NCI-H226 (cell line): ENCODE results near the gene PPP1R26.

Experiments
- DNase-seq: peaks from one replicate; pipeline ENCODE4 v3.0.0-alpha.2; 2015

The PPP1R26 gene

DNA sequence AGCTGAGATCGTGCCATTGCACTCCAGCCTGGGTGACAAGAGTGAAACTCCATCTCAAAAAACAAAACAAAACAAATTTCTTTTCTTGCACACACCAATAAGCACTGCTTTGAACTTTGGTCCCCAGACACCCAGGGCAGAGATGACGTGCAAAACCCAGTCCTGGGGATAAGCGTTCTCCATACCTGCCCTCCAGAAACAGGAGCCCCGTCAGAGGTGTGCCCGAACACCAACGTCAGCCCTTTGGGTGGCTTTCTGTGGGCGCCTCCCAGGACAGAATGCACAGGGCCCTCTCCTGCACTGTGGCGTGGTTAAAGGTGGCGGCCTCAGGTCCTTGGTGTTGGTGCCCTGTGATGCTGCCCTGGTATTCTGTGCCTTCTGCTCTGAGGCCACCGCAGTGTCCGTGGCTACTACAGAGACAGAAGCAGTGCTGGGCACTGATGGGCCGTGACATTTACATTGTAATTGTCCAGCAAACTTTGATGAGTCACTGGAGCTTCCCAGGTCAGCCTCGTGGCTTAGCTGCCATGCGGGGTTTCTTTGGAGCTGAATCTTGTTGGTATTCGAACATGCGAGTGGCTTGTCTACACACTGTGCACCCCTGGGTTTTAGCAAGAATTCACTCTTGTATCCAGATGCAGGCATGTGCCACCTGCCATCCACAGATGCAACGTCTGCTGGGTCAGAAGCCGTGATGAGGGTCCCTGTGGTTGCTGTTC is 9.8 kb downstream of the PPP1R26 start:
- DNase-seq = no peak

GRCh38 chr9:135490166-135490870 is 10.7 kb downstream of the PPP1R26 start:
- DNase-seq = no peak

GRCh38 chr9:135490980-135491464 is 11.4 kb downstream of the PPP1R26 start:
- DNase-seq = no peak

GRCh38 chr9:135491764-135492163 is 12.2 kb downstream of the PPP1R26 start:
- no peak for DNase-seq

DNA sequence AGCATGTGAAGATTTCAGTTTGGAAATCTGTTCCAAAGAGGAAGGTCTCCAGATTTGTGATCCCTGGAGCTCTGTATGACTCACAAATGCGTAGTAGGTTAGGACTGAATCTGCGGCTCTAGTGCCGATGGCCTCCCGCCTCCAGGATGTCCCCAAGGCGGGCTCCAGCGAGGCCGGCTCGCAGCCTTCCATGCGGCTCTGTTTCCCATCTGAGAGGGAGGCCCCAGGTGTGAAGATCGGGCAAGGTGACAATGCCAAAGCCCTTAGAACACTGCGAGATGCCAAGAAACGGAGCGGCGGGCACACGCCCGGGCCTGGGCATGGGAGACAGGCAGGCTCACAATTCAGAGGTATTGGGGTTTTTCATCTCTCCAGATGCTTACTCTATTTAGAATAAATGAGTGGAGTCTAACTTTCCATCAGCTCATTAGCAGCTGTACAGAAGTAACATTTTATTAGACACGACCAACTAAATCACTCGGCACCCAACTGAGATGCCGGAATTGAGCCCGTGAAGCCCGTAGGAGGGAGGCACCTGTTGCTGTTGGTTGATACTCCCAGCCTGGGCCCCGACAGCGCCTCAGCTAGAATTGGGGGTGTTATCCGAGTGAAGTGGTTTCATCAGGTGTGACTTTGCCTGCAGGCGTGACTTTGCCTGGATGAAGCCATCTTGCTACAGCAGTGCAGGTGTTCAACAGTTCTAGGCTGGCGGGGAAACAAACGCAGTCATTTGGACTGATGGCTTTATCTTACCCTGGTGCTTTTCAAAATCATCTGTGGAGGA is 13.5 kb downstream of the PPP1R26 start:
- no peak for DNase-seq

GRCh38 chr9:135494791-135495559 is 15.4 kb downstream of the PPP1R26 start:
- DNase-seq = no peak

DNA sequence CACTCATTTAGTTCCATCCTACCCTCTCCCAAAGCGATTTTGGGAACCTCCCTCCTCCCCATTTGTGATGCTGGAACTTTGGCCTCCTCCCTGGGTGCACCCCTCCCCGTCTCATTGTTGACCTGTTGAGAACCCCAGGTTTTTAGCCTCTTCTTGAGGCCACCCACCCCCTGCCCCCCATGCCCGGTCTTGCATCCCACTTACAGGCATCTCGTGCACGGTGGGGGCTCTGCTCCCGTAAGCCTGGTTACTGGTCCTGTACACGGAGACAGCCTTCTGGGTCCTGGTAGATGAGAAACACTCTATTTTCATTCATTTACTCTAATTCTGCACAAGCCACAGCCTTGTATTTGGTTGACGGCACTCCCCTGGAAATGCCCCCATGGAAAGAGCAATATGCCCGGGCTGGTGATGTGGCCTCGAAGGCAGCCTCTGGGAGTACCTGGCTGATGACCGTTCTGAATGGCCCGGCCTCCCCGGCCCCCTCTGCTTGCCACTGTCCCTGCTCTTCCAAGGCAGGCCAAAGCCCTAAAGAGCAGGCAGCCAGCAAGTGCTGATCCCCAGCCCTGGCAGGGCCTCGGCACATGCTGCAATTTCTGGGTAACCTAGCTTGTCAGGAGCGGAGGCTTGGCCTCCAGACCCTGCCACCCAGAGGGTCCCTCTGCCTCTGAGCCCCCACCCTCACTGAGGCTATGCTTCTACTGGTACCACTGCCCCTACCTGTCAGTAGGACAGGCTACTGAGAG is 19.0 kb downstream of the PPP1R26 start:
- DNase-seq = no peak

DNA sequence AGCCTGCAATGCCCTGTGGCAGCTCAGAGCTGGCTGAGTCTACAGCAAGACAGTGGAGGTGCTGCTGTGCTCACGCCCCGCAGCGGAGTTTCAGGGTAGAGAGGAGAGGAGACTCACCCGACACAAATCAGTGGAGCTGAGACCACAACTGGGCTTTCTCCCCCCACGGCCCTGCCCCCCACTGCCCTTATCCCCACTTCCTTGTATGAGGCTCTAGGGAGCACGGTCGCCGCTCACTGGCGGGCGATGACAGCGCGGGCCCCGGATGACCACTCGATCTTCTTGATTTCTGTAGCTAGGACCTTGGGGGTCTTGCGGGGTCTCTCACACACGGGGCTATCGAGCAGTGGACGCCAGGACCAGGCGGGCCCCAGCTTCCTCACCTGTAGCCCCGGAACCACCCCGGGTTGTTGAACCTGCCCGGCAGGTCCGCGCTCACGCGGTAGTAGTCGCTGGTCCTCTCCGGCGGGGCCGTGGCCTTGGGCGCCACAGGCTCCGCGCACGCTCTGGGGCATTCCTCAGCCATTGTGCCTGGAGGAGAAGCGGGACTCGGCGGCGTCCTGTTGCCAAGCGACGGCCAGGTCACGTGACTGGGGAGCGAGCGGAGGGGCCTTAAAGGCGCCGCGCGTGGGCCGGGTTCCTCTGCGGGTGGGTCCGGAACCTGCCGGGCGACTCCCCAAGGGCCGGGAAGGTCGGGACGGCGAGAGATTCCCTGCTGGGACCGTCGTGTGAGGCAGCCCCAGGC is 19.9 kb downstream of the PPP1R26 start:
- peak; percentile 82 for DNase-seq

GRCh38 chr9:135500071-135500524 is 20.5 kb downstream of the PPP1R26 start:
- DNase-seq = peak; percentile 22

DNA sequence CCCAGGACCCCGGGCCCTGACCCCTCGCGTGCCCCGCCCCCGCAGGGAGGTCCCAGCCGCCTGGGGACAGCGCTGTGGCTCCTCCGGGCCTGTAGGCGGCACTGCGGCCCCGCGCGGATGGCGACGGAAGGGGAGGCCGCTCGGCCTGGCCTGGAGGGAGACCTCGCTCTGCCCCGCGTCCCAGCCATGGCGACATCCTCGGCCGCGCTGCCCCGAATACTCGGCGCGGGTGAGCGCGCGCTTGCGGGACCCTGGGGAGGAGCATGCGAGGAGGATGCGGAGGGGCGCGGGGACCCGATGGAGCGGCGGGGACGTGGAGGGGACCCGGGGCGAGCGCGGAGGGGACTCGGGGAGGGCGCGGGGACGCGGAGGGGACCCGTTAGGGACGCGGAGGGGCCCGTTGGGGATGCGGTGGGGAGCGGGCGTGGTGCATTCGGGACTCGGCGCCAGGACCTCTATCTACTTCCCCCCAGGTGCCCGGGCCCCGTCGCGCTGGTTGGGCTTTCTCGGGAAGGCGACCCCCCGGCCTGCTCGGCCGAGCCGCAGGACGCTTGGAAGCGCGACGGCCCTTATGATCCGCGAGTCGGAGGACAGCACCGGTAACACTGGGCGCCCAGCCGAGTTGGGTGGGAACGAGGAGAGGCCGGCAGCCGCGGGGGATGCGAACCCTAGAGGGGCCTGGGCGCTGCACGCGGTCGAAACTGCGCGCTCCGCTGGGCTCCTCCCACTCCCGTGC is 21.1 kb downstream of the PPP1R26 start, which contains the start of gene MRPS2:
MRPS2 (plus strand) TSS at position 158 of the 736 bp plus-strand sequence; CDS start at position 187, 29 bp downstream.
- DNase-seq = peak; percentile 75

DNA sequence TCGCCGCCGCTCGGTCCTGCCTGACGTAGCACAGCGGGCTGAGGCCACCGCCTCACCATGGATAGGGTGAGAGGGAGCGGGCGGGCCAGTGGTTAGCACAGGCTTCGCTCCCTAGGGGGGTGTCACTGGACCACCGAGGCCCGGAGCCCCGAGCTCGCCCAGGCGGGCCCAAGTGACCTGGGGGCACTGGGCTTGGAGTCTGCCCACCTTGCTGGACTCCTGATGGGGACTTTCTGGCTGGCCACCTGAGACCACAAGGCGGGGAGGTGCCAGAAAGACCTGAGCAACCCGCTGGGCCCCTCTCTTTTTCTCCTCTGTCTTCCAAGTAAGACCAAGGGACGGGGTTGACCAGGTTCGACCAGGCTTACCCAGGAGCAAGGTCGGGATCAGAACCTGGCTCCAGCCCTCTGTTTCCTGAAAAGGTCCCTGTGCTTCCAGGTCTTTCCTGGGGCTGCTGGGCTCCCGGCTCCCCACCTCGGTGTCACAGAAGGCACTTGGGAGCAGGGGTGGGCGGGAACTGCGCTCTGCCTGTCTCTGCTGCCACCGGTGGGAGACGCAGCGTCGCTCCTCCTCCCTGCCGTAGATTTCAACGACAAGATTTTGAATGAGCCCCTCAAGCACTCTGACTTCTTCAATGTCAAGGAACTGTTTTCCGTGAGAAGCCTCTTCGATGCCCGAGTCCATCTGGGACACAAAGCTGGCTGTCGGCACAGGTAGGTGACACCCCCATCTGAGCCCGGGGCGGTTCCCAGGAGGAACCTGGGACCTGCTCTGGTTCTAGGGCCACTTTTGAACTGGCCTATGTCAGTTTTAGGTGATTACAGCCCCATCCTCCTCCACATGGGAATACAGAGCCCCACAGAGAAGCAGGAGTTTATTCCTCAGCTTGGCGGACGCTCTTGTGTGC is 21.9 kb downstream of the PPP1R26 start:
- no peak for DNase-seq

- DNase-seq = no peak
Observed at GRCh38 chr9:135502168-135502872, 22.7 kb downstream of the PPP1R26 start.

DNA sequence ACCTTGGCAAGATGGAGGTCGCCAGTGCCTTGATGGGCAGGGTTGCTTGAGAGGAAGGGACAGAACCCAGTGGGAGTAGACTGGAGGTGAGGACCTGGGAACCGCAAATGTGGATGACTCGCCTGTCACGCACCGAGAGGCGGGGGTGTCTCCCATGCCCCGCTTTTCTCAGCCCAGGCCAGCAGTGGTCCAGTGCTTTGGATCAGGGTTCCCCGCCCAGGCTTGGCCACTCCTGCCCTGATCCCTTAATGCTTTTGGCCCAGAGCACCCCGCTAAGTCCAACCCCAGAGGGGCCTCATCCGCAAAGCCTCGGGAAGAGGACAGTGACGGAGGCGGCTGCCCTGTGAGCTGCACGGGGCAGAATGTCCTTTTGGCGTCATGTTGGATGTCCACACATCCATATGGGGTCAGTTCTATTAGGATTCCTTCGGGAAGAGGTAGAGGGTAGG is 23.3 kb downstream of the PPP1R26 start:
- DNase-seq = no peak

GRCh38 chr9:135503371-135504261 is 24.0 kb downstream of the PPP1R26 start:
- DNase-seq = no peak

DNA sequence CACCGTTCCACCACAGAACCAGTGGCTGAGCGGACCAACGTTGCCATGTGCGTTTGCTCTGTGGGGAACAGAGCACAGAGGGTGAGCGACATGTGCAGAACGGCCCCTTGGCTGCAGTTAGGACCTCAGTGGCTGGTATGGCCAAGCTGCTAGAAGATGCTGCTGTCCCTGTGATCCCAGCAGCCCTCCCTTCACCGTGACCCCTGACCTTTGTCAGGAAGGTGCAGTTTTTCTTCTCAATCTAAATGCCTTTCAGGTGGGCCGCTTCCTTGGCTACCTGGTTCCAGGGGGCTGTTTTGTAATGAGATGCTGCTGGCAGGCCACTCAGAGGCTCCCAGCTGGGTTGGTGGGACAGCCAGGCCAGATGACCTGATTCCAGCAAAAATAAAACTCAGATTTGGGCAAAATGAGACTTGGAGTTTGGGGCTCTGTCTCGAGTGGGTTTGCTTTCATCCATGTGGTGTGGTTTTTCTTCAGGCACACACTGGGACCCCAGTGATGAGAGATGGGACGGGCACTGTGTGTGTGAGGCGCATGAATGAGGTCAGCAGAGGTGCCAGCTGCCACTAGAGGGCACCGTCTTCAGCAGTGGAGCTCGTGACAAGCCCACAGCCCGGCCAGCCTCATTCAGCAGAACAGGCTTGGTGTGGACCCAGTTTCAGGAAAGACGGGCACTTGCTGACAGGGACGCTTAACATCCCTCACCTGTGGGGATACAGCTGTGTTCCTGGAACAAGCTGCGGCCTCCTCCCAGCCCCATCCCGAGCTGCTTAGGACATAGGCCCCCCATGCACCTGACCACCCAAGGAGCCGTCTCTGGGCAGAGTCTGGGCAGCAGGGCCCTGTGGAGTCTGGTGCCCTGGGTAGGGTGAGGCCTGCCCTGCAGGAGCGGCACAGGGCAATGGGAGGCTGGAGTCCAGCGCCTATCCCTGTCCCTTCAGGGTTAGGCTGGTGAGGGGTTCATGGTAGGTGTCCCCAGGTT is 25.0 kb downstream of the PPP1R26 start:
- peak; percentile 15 for DNase-seq
